ENCODE results near the gene PKP2.

DNA sequence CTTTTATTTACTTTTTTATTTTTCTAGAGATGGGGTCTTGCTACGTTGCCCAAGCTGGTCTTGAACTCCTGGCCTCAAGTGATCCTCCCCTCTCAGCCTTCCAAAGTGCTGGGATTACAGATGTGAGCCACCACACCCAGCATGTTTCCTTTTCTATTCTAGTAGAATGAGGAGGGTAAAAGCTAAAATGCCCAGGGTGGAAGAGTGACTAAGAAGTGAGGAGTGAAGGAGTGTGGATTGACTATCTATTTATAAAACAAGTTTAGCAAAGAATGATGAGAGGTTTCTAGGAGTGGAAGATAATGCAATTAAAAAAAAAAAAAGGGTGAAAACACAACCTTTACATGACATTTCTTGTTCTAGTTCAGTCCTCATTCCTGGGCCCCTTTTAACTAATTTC lies 29.8 kb upstream of the PKP2 start:
- TF ChIP-seq, protein P1, sequence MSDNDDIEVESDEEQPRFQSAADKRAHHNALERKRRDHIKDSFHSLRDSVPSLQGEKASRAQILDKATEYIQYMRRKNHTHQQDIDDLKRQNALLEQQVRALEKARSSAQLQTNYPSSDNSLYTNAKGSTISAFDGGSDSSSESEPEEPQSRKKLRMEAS (IDR thresholded peaks at IDR 0.05), result no peak
- TF ChIP-seq, protein P2, sequence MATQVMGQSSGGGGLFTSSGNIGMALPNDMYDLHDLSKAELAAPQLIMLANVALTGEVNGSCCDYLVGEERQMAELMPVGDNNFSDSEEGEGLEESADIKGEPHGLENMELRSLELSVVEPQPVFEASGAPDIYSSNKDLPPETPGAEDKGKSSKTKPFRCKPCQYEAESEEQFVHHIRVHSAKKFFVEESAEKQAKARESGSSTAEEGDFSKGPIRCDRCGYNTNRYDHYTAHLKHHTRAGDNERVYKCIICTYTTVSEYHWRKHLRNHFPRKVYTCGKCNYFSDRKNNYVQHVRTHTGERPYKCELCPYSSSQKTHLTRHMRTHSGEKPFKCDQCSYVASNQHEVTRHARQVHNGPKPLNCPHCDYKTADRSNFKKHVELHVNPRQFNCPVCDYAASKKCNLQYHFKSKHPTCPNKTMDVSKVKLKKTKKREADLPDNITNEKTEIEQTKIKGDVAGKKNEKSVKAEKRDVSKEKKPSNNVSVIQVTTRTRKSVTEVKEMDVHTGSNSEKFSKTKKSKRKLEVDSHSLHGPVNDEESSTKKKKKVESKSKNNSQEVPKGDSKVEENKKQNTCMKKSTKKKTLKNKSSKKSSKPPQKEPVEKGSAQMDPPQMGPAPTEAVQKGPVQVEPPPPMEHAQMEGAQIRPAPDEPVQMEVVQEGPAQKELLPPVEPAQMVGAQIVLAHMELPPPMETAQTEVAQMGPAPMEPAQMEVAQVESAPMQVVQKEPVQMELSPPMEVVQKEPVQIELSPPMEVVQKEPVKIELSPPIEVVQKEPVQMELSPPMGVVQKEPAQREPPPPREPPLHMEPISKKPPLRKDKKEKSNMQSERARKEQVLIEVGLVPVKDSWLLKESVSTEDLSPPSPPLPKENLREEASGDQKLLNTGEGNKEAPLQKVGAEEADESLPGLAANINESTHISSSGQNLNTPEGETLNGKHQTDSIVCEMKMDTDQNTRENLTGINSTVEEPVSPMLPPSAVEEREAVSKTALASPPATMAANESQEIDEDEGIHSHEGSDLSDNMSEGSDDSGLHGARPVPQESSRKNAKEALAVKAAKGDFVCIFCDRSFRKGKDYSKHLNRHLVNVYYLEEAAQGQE (IDR thresholded peaks at IDR 0.05; ENCODE audit: low read depth), result no peak
- TF ChIP-seq EP300 (IDR thresholded peaks at IDR 0.05; ENCODE audit: borderline replicate concordance), result no peak
- no peak for TF ChIP-seq CEBPB (IDR thresholded peaks at IDR 0.05)
- no peak for TF ChIP-seq RAD21 (IDR thresholded peaks at IDR 0.05; ENCODE audit: low read depth)
- no peak for TF ChIP-seq FOXM1 (IDR thresholded peaks at IDR 0.05; ENCODE audit: borderline replicate concordance, low read depth)
- no peak for TF ChIP-seq EGR1 (IDR thresholded peaks at IDR 0.05)
- TF ChIP-seq TAF1 (IDR thresholded peaks at IDR 0.05; ENCODE audit: low read depth), result no peak
- no peak for TF ChIP-seq TCF12 (IDR thresholded peaks at IDR 0.05; ENCODE audit: low read depth)
- no peak for TF ChIP-seq TEAD4 (IDR thresholded peaks at IDR 0.05)
- no peak for TF ChIP-seq YY1 (IDR thresholded peaks at IDR 0.05; ENCODE audit: low read depth)
- TF ChIP-seq CREB1 (IDR thresholded peaks at IDR 0.05; ENCODE audit: low read depth), result no peak
- no peak for TF ChIP-seq NFIC (IDR thresholded peaks at IDR 0.05)

Measured in Ishikawa (cell line).